Astrocyte of the cerebellum (primary cell): Measurements from ENCODE around the gene TEF.

ENCODE experiments used
- DNase-seq: peaks from one replicate; pipeline ENCODE4 v3.0.0-alpha.2; 2011; ENCODE audit warnings: low read depth
- H3K4me3 ChIP-seq: 2 replicates; pipeline ENCODE4 v1.5.1; 2011; ENCODE audit warnings: mild to moderate bottlenecking, low read depth, low read length, moderate library complexity
- in situ Hi-C: cut with HindIII; loops from 2 replicates; pipeline ENCODE4 v1.10.0; 2017; ENCODE audit warnings: low sequenced_read_pairs
- TF ChIP-seq, protein P1 (sequence below): IDR thresholded peaks from 2 replicates; pipeline ENCODE4 v1.5.1; 2012; ENCODE audit warnings: low read length, low read depth, moderate library complexity, mild to moderate bottlenecking; ENCODE audit errors: missing control alignments

The TEF gene

GRCh38 chr22:41353862-41354575, 27.7 kb upstream of the TEF start:
- DNase-seq, result no peak
- no peak overlapping the region for H3K4me3 ChIP-seq
- in situ Hi-C loops, result no loop called here
- TF ChIP-seq, protein P1, sequence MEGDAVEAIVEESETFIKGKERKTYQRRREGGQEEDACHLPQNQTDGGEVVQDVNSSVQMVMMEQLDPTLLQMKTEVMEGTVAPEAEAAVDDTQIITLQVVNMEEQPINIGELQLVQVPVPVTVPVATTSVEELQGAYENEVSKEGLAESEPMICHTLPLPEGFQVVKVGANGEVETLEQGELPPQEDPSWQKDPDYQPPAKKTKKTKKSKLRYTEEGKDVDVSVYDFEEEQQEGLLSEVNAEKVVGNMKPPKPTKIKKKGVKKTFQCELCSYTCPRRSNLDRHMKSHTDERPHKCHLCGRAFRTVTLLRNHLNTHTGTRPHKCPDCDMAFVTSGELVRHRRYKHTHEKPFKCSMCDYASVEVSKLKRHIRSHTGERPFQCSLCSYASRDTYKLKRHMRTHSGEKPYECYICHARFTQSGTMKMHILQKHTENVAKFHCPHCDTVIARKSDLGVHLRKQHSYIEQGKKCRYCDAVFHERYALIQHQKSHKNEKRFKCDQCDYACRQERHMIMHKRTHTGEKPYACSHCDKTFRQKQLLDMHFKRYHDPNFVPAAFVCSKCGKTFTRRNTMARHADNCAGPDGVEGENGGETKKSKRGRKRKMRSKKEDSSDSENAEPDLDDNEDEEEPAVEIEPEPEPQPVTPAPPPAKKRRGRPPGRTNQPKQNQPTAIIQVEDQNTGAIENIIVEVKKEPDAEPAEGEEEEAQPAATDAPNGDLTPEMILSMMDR, result no peak

- H3K4me3 ChIP-seq, result no peak overlapping the region
- in situ Hi-C loops, result no loop called here
- DNase-seq, result no peak
- TF ChIP-seq, protein P1, result no peak
Observed at GRCh38 chr22:41354979-41355378, 26.8 kb upstream of the TEF start.

DNA sequence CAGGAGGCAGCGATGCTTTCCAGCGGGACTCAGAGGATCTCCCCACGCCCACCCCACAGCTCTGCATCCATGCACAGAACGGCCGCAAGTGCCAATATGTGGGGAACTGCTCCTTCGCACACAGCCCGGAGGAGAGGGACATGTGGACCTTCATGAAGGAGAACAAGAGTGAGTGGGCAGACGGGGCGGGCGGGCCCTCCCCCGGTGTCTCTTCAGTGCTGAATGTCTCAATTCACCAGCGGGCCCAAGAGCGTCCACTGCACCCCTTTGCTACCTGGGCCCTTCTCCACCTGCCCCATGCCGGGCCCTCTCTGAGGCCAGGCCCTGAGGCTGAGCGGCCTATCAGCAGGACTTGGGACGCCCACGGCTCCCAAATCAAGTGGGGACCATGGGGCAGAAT, 25.8 kb upstream of the TEF start:
- TF ChIP-seq, protein P1, result no peak
- in situ Hi-C loops, result no loop called here
- no peak for DNase-seq
- H3K4me3 ChIP-seq, result no peak overlapping the region

DNA sequence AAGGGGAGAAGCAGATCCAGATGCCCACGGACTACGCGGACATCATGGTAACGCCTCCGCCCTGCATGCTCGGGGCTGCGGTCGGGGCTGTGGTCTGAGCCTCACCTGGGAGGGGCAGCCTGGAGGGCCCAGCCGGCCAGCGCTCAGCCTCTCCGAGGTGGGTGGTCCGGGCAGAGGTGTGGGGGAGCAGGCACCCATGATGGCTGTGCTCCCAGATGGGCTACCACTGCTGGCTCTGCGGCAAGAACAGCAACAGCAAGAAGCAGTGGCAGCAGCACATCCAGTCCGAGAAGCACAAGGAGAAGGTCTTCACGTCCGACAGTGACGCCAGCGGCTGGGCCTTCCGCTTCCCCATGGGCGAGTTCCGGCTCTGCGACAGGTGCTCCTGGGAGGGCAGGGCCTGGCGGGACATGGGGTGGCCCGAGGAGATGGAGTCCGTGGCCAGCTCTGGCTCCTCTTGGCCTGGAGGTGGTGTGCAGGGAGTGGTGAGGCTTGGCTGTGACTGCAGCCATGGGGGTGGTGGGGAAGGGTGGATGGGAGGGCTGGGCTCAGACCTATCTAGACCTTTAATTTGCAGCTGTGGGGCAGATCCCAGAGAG, 25.2 kb upstream of the TEF start:
- H3K4me3 ChIP-seq, result no peak overlapping the region
- TF ChIP-seq, protein P1, result no peak
- in situ Hi-C loops, result no loop called here
- DNase-seq, result no peak

- TF ChIP-seq, protein P1, result no peak
- no peak overlapping the region for H3K4me3 ChIP-seq
- in situ Hi-C loops, result no loop called here
- DNase-seq, result no peak
Observed at GRCh38 chr22:41357191-41357590, 24.6 kb upstream of the TEF start.

GRCh38 chr22:41358927-41359326, 22.8 kb upstream of the TEF start:
- in situ Hi-C loops, result no loop called here
- TF ChIP-seq, protein P1, result no peak
- DNase-seq, result no peak
- no peak overlapping the region for H3K4me3 ChIP-seq
